Ovary (tissue), 3 donors: ENCODE data around the gene AP1S1.

ENCODE experiments used
- EP300 ChIP-seq: sonication (generic); formaldehyde crosslinking; IDR thresholded peaks from one replicate; pipeline ENCODE4 v1.6.1; 2017; ENCODE audit warnings: antibody characterized with exemption
- POLR2A ChIP-seq: fragments of 450-650 bp; IDR thresholded peaks from one replicate; pipeline ENCODE4 v1.6.1; 2017; ENCODE audit warnings: antibody characterized with exemption, mild to moderate bottlenecking, moderate library complexity
- TF ChIP-seq, protein P1 (sequence below), 3 donors: fragments of 450-650 bp in 2 of 3; fragments of 200-600 bp in 1 of 3; IDR thresholded peaks; one replicate each; pipeline versions ENCODE4 v1.5.1 to v1.8.0; 2016 to 2022; ENCODE audit warnings: antibody characterized with exemption in 3 of 3, mild to moderate bottlenecking in 1 of 3
- donor health status: DM: no; HTN: no; CAD: no.

DNA sequence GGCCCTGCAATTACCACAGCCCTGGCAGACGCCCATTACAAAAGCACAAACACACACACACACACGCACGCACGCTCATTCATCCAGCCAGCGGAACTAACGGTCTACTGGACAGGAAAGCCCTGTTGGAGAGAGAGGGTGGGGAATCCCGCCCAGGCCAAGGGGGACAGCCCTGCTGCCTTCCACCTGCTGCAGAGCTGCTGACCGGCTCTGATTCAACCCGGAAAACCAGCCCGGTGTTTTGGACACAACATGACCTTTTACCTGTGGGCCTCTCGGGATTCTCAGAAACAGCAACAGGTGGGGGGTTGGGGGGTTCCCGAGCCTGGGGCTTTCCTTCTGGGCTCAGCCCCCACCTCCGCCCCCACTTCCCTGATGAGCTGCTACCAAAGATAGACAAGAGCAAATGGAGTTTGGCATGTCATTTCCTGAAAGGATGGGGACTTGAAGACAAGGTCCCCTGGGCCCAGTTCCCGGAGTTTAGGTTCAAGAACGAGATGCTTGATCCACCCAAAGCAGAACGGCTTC is 45.9 kb upstream of the AP1S1 start:
- TF ChIP-seq, protein P1, sequence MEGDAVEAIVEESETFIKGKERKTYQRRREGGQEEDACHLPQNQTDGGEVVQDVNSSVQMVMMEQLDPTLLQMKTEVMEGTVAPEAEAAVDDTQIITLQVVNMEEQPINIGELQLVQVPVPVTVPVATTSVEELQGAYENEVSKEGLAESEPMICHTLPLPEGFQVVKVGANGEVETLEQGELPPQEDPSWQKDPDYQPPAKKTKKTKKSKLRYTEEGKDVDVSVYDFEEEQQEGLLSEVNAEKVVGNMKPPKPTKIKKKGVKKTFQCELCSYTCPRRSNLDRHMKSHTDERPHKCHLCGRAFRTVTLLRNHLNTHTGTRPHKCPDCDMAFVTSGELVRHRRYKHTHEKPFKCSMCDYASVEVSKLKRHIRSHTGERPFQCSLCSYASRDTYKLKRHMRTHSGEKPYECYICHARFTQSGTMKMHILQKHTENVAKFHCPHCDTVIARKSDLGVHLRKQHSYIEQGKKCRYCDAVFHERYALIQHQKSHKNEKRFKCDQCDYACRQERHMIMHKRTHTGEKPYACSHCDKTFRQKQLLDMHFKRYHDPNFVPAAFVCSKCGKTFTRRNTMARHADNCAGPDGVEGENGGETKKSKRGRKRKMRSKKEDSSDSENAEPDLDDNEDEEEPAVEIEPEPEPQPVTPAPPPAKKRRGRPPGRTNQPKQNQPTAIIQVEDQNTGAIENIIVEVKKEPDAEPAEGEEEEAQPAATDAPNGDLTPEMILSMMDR (IDR thresholded peaks at IDR 0.05): no peak
- TF ChIP-seq POLR2A: no peak
- TF ChIP-seq EP300: no peak
